HG03457 (cell line): ENCODE data around the gene COL8A2.

Source experiments
- ATAC-seq: cut with Tn5 transposase; IDR thresholded peaks from one replicate; pipeline ENCODE4 v1.9.1; 2021; ENCODE audit warnings: moderate number of reproducible peaks; ENCODE audit not compliant: unreplicated experiment

Gene COL8A2

GRCh38 chr1:36137776-36138175, 12.8 kb upstream of the COL8A2 start:
- no peak for ATAC-seq

- ATAC-seq = no peak
These were observed 12.2 kb upstream of the COL8A2 start for GRCh38 chr1:36137226-36137625.

- ATAC-seq = no peak
These were observed 11.5 kb upstream of the COL8A2 start for GRCh38 chr1:36136535-36136934.

- ATAC-seq = no peak
These were observed 10.8 kb upstream of the COL8A2 start for GRCh38 chr1:36135796-36136195.

GRCh38 chr1:36135330-36135667, 10.3 kb upstream of the COL8A2 start:
- ATAC-seq = no peak

- no peak for ATAC-seq
These were observed 9.7 kb upstream of the COL8A2 start for GRCh38 chr1:36134505-36135329.

- ATAC-seq = no peak
These were observed 9.0 kb upstream of the COL8A2 start for GRCh38 chr1:36134031-36134430.

- no peak for ATAC-seq
These were observed 8.5 kb upstream of the COL8A2 start for GRCh38 chr1:36133484-36133883.

- ATAC-seq = no peak
These were observed 7.0 kb upstream of the COL8A2 start for GRCh38 chr1:36132029-36132428.

- no peak for ATAC-seq
These were observed 3.8 kb upstream of the COL8A2 start for GRCh38 chr1:36128905-36129206.

- no peak for ATAC-seq
These were observed 3.3 kb upstream of the COL8A2 start for GRCh38 chr1:36128126-36128904.

GRCh38 chr1:36126797-36127500, 1.9 kb upstream of the COL8A2 start:
- no peak for ATAC-seq

- no peak for ATAC-seq
These were observed 1.1 kb upstream of the COL8A2 start for GRCh38 chr1:36126005-36126716.

- ATAC-seq = no peak
These were observed 456 bp downstream of the COL8A2 start for GRCh38 chr1:36124404-36125128.

- no peak for ATAC-seq
These were observed 1.7 kb downstream of the COL8A2 start for GRCh38 chr1:36123356-36123755.

GRCh38 chr1:36122062-36123030, 2.7 kb downstream of the COL8A2 start:
- ATAC-seq = no peak

GRCh38 chr1:36119456-36119855, 5.6 kb downstream of the COL8A2 start:
- ATAC-seq = no peak

GRCh38 chr1:36118447-36119204, 6.4 kb downstream of the COL8A2 start:
- no peak for ATAC-seq

- no peak for ATAC-seq
These were observed 8.1 kb downstream of the COL8A2 start for GRCh38 chr1:36116901-36117300.
